Stimulated activated naive CD8-positive, alpha-beta T cell treated with anti-CD3 and anti-CD28 coated beads, Interleukin-15, Interleukin-2, amounts not matched to agents 100 U/mL and 50 U/mL, for 24 hours (primary cell): Measurements from ENCODE around the gene IRF3.

Experiments
- ATAC-seq: fragments of 150-1000 bp; cut with Tn5 transposase; one replicate; pipeline ENCODE4 v1.10.0; 2021
- DNase-seq: peaks from one replicate; pipeline ENCODE4 v3.0.0; 2021

IRF3 gene

GRCh38 chr19:49666120-49666444 lies 425 bp upstream of the IRF3 start:
- DNase-seq = no peak
- ATAC-seq = no peak

GRCh38 chr19:49665036-49665350 lies 664 bp downstream of the IRF3 start:
- ATAC-seq (no peak), DNase-seq (no peak)

GRCh38 chr19:49664171-49665035 lies 1.3 kb downstream of the IRF3 start:
- ATAC-seq (peak; percentile 65), DNase-seq (peak; percentile 95)

- DNase-seq (no peak), ATAC-seq (no peak)
Measured at GRCh38 chr19:49663224-49663623, 2.4 kb downstream of the IRF3 start.

GRCh38 chr19:49662011-49662410 lies 3.6 kb downstream of the IRF3 start:
- DNase-seq (no peak), ATAC-seq (no peak)

- ATAC-seq (no peak), DNase-seq (no peak)
Measured at GRCh38 chr19:49660338-49660961, 5.2 kb downstream of the IRF3 start.

- DNase-seq = no peak
- no peak for ATAC-seq
Measured at GRCh38 chr19:49658566-49659442, 6.9 kb downstream of the IRF3 start.

GRCh38 chr19:49658139-49658517 lies 7.5 kb downstream of the IRF3 start:
- ATAC-seq = no peak
- DNase-seq = no peak

GRCh38 chr19:49657493-49658138 lies 8.0 kb downstream of the IRF3 start:
- ATAC-seq (no peak), DNase-seq (no peak)

- ATAC-seq = no peak
- DNase-seq = no peak
Measured at GRCh38 chr19:49656456-49657109, 9.1 kb downstream of the IRF3 start.

GRCh38 chr19:49655570-49656455 lies 9.8 kb downstream of the IRF3 start:
- ATAC-seq (no peak), DNase-seq (no peak)

- DNase-seq = no peak
- no peak for ATAC-seq
Measured at GRCh38 chr19:49654581-49654980, 11.1 kb downstream of the IRF3 start.

- DNase-seq (no peak), ATAC-seq (no peak)
Measured at GRCh38 chr19:49653466-49653806, 12.2 kb downstream of the IRF3 start.

GRCh38 chr19:49652551-49653465 lies 12.8 kb downstream of the IRF3 start:
- ATAC-seq (no peak), DNase-seq (no peak)

- ATAC-seq (no peak), DNase-seq (no peak)
Measured at GRCh38 chr19:49651820-49652550, 13.7 kb downstream of the IRF3 start.

- no peak for DNase-seq
- ATAC-seq = no peak
Measured at GRCh38 chr19:49651029-49651819, 14.4 kb downstream of the IRF3 start.

GRCh38 chr19:49646586-49646985 lies 19.1 kb downstream of the IRF3 start:
- ATAC-seq = no peak
- DNase-seq = no peak

- no peak for DNase-seq
- ATAC-seq = no peak
Measured at GRCh38 chr19:49645995-49646394, 19.7 kb downstream of the IRF3 start.

- no peak for ATAC-seq
- no peak for DNase-seq
Measured at GRCh38 chr19:49645592-49645991, 20.1 kb downstream of the IRF3 start.
